GM23248 (cell line): ENCODE measurements around the gene GNPTG.

Source experiments
- EZH2 ChIP-seq: fragments of 200-600 bp; sonication (generic); IDR thresholded peaks from 2 replicates; pipeline ENCODE4 v1.6.1; 2018; ENCODE audit warnings: antibody characterized with exemption, mild to moderate bottlenecking; ENCODE audit not compliant: insufficient read depth, poor library complexity, severe bottlenecking
- EZH2phosphoT487 ChIP-seq: fragments of 200-600 bp; sonication (generic); IDR thresholded peaks from 2 replicates; pipeline ENCODE4 v1.6.1; 2018; ENCODE audit warnings: antibody characterized with exemption, moderate library complexity, mild to moderate bottlenecking, low read depth; ENCODE audit not compliant: insufficient read depth

- TF ChIP-seq EZH2 (no peak), EZH2phosphoT487 (no peak)
Observed at GRCh38 chr16:1354815-1355540, 3.2 kb downstream of the GNPTG start.
